ENCODE measurements around the gene NEK8.

Gene NEK8

GRCh38 chr17:28744972-28745785, 16.6 kb downstream of the NEK8 start:
- peak; percentile 60 for DNase-seq

DNA sequence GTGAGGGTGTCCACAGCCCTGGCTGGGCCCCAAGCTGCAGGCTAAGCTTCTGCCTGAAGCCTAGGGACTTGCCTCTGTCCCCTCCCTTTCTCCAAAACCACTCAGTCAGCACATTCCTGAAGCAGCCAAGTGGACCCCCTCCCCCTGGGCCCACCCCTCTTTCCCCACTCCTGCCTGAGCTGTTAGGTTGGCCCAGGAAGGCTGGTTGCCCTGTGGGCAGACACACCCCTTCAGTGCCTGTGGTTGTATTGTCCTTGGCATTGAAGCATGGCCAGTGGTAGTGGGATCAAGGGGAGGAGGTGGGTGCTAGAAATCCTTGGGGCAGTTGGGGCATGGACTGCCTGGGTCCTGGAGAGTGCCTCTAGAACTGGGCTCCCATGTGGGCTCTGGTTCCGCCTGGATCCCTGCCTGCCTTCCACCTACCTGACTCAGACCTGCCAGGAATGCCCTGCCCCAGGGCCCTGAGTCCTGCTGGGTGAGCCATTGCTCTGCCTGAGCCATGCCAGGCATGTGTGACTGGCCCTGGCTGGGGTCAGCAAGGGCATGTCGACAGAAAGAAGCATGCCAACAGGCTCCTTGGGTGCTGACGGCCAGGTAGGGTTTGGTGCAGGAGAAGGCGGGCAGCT, 17.3 kb downstream of the NEK8 start:
- DNase-seq, result no peak

GRCh38 chr17:28746611-28747050, 18.0 kb downstream of the NEK8 start:
- DNase-seq, result no peak

DNA sequence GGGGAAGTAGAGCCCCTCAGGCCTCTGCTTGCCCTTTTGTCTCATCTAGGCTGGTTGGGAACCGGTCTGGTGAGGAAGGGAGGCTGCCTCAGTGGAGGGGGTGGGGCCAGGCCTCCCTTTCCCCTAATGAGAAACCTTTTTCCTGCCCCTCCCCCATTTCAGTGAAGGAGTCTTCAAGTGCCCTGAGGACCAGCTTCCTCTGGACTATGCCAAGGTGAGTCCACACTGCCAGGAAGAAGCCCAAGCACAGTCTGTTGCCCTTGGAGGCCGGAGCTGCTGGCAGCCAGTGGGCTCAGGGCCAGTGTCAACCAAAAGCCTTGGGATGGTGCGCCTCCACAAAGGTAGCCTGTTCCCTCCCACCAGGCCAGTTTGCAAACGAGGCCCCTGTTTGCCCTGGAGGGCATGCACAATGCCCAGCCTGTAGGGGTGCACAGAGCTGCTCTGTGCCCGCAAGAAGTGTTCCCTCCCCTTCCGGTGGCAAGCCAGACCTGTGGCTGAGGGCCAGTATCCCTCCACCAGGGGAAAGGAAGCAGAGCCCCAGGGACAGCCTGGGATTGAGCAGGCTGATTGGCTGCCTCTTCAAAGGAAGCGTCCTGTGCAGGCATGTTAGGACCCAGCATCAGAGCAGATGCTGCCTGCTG, 18.6 kb downstream of the NEK8 start:
- DNase-seq, result no peak

- DNase-seq, result no peak
Measured at GRCh38 chr17:28747801-28748750, 19.5 kb downstream of the NEK8 start.

GRCh38 chr17:28748852-28749515, 20.4 kb downstream of the NEK8 start:
- no peak for DNase-seq

- no peak for DNase-seq
Measured at GRCh38 chr17:28749516-28750177, 21.1 kb downstream of the NEK8 start.

GRCh38 chr17:28750178-28751047, 21.8 kb downstream of the NEK8 start:
- peak; percentile 93 for DNase-seq

DNA sequence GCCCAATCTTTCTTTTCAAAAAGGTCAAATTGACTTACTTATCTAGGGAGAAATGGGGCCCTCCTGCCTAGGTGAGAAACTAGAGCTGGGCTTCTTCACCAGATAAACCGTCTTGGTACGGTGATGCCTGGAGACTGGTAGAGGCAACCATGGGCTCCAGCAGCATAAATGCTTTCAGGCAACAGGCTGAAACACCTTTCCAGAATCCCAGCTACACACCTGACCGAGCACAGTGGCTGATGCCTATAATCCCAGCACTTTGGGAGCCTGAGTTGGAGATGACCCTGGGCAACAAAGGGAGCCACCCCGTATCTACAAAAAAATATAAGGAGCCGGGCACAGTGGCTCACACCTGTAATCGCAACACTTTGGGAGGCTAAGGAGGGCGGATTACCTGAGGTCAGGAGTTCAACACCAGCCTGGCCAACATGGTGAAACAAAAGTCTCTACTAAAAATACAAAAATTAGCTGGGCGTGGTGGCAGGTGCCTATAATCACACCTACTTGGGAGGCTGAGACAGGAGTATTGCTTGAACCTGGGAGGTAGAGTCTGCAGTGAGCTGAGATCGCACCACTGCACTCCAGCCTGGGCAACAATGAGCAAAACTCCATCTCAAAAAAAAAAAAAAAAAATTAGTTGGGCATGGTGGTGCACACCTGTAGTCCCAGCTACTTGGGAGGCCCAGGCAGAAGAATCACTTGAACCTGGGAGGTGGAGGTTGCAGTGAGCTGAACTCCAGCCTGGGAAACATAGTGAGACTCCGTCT, 23.2 kb downstream of the NEK8 start:
- no peak for DNase-seq

- DNase-seq, result no peak
Measured at GRCh38 chr17:28755486-28755885, 26.9 kb downstream of the NEK8 start.

- DNase-seq, result no peak
Measured at GRCh38 chr17:28756049-28756804, 27.6 kb downstream of the NEK8 start.

DNA sequence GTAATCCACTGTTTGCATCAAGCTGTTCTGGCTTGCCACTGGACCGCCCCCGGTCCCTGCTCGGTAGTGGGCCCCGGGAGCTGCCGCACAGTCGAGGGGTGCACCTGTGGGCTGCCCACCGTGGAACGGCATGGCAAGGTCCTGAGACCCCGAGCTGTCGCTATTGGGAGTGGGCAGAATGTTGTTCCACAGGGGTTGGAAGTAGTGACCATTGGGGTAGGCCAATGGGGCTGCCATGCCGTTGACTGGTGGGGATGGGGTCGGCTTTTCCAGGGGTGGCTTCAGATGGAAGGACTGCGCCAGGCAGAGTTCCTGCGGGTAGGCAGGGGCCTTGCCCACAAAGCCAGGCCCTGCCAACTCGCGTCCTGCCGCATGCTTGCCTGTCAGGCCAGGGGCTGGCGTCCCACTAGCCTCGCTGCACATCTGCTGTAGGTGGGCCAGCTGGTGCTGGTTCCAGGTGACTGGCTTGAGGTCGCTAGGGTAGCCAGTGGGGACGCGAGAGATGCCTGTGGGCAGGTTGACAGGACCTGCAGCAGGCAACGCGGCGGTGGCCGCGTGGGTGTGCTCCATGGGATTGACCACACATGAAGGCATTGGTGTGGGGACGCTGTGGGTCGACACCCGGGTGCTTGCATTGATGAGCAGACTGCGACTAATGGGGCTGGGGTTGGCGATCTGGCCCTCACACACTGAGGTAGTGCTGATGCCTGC, 30.0 kb downstream of the NEK8 start:
- DNase-seq, result no peak

GRCh38 chr17:28759256-28759865, 30.8 kb downstream of the NEK8 start:
- DNase-seq, result no peak

GRCh38 chr17:28760601-28761562, 32.3 kb downstream of the NEK8 start:
- no peak for DNase-seq

DNA sequence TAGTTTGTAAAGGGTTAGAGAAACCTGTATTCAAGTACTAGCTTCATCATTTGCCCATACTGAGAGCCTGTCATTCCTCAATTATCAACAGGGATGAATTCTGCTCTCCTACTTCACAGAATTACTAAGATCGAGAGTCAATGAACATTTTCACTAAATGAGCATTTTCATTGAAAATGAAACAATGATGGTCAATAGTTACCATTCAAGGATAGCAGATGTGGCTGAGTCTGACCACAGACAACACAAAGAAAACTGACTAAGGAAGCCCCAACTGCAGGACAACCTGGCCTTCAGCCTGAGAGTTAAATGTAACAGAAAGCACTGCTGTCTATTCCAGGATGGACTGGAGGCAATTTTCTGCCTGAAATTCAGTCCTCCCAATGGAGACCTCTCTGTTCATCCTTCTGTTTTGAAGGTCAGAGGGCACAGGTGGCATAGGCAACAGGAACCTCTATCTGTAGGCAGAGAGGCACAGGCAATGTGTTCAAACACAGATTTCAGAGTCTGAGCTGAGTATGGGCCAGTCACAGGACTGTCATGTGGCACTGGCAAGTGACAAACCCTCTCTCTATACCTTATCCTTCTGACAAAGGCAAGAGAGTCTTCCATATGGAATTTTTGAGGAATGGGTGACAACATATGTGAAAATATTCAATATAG, 34.7 kb downstream of the NEK8 start:
- DNase-seq, result no peak

GRCh38 chr17:28763804-28764266, 35.2 kb downstream of the NEK8 start:
- peak; percentile 87 for DNase-seq
